HL-60 (cell line): Measurements from ENCODE around the gene PCNX2.

ENCODE experiments used
- DNase-seq, 2 experiments: peaks; one replicate each; pipeline ENCODE4 v3.0.0-alpha.2; 2010 to 2020; ENCODE audit warnings: low read depth in 1 of 2, low spot score in 1 of 2
- H3K27ac ChIP-seq: fragments of 250-450 bp; sonication (Bioruptor Pico); replicated peaks from 2 replicates; pipeline ENCODE4 v1.5.1; 2020; ENCODE audit warnings: mild to moderate bottlenecking, moderate library complexity
- H3K27me3 ChIP-seq: fragments of 250-450 bp; sonication (Bioruptor Pico); 2 replicates; pipeline ENCODE4 v1.5.1; 2021; ENCODE audit warnings: mild to moderate bottlenecking, moderate library complexity; ENCODE audit not compliant: insufficient read depth, poor library complexity, severe bottlenecking
- H3K4me3 ChIP-seq: replicated peaks from 2 replicates; pipeline ENCODE4 v1.5.1; 2011; ENCODE audit warnings: mild to moderate bottlenecking, control low read depth, low read length; ENCODE audit not compliant: insufficient read depth
- GABPA ChIP-seq: IDR thresholded peaks from 2 replicates; pipeline ENCODE4 v1.6.1; 2012; ENCODE audit warnings: low read depth
- POLR2AphosphoS5 ChIP-seq: IDR thresholded peaks from 2 replicates; pipeline ENCODE4 v1.6.1; 2012; ENCODE audit warnings: low read depth
- REST ChIP-seq: IDR thresholded peaks from 2 replicates; pipeline ENCODE4 v1.6.1; 2012; ENCODE audit warnings: low read depth; ENCODE audit not compliant: insufficient replicate concordance
- SPI1 ChIP-seq: IDR thresholded peaks from 2 replicates; pipeline ENCODE4 v1.6.1; 2012; ENCODE audit warnings: low read depth, mild to moderate bottlenecking, borderline replicate concordance
- TF ChIP-seq, protein P1 (sequence below): IDR thresholded peaks from one replicate; pipeline ENCODE4 v1.5.1; 2011; ENCODE audit warnings: low read length, control low read depth, inconsistent platforms; ENCODE audit not compliant: insufficient read depth

PCNX2 gene

DNA sequence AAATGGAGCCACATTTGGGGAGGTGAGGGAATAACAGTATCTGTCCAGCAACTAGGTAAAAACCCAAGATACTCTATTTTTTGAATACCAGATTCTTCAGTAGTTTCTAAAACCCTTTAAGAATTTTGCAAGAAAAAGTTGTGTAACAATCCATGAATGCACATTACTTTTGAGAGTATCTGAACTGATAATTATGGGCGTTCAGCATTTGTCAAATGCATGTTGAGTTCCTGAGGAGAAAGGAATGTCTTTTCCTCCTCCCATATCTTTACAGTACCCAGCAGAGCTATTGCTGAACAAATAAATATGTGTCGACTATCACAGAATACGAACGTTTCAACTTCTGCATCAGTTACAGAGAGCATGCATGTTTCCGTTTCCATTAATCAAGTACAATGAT lies 104.5 kb downstream of the PCNX2 start:
- TF ChIP-seq GABPA (no peak), POLR2AphosphoS5 (no peak), SPI1 (no peak), REST (no peak)
- TF ChIP-seq, protein P1, sequence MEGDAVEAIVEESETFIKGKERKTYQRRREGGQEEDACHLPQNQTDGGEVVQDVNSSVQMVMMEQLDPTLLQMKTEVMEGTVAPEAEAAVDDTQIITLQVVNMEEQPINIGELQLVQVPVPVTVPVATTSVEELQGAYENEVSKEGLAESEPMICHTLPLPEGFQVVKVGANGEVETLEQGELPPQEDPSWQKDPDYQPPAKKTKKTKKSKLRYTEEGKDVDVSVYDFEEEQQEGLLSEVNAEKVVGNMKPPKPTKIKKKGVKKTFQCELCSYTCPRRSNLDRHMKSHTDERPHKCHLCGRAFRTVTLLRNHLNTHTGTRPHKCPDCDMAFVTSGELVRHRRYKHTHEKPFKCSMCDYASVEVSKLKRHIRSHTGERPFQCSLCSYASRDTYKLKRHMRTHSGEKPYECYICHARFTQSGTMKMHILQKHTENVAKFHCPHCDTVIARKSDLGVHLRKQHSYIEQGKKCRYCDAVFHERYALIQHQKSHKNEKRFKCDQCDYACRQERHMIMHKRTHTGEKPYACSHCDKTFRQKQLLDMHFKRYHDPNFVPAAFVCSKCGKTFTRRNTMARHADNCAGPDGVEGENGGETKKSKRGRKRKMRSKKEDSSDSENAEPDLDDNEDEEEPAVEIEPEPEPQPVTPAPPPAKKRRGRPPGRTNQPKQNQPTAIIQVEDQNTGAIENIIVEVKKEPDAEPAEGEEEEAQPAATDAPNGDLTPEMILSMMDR, result no peak

DNA sequence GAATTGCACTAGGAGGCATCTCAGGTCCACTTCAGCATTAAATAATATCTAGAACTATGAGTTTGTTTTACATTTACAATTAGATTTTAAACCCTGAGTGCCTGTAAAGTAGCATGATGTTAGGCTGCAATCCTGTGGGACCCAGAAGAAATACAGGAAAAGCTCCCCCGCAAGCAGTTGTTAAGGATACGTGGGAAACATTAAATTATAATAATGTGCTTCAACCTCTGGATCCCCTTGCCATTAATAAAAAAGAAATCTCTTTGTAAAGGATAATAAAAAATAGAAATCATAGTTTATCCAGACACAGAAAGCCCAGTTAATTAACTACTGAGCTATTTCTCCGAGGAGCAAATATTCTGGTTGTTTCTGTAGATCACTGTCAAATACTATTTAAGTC lies 106.0 kb downstream of the PCNX2 start:
- no peak overlapping the region for H3K4me3 ChIP-seq

More for the DNA sequence above, 104.5 kb downstream of the PCNX2 start:
- no peak for DNase-seq
- Histone ChIP-seq H3K27ac (no peak overlapping the region), H3K27me3 (no peaks in the 10 kb centered on the region), H3K4me3 (no peak overlapping the region)

GRCh38 chr1:233188061-233188460 lies 107.5 kb downstream of the PCNX2 start:
- no peak for DNase-seq
- H3K4me3 ChIP-seq, result no peak overlapping the region
- no peak for TF ChIP-seq POLR2AphosphoS5
- TF ChIP-seq REST, result no peak
- TF ChIP-seq SPI1, result no peak
- TF ChIP-seq, protein P1, result no peak
- no peak for TF ChIP-seq GABPA
- no peaks in the 10 kb centered on the region for H3K27me3 ChIP-seq
- no peak overlapping the region for H3K27ac ChIP-seq

More for the DNA sequence above, 106.0 kb downstream of the PCNX2 start:
- TF ChIP-seq, protein P1, result no peak
- TF ChIP-seq GABPA (no peak), POLR2AphosphoS5 (no peak), REST (no peak), SPI1 (no peak)
- DNase-seq, result no peak
- Histone ChIP-seq H3K27ac (no peak overlapping the region), H3K27me3 (no peaks in the 10 kb centered on the region)
